HFFc6 (cell line): ENCODE measurements around the gene HOXB3. TPM values are rescaled to one million over a fixed set of nuclear protein-coding genes. Genes with fewer than 3 reads are reported as not detected.

Experiments used
- DNase-seq: peaks from one replicate; pipeline ENCODE4 v3.0.0-alpha.2; 2018
- H3K27ac Mint-ChIP-seq: 2 replicates; pipeline ENCODE4 v1.8.0; 2020; ENCODE audit warnings: mild to moderate bottlenecking, mixed read lengths
- H3K27me3 Mint-ChIP-seq: 2 replicates; pipeline ENCODE4 v1.8.0; 2021; ENCODE audit warnings: mild to moderate bottlenecking, moderate library complexity, mixed read lengths; ENCODE audit not compliant: insufficient read depth
- H3K36me3 Mint-ChIP-seq: 2 replicates; pipeline ENCODE4 v1.8.0; 2021; ENCODE audit warnings: low read depth, mixed read lengths
- H3K4me1 Mint-ChIP-seq: 2 replicates; pipeline ENCODE4 v1.8.0; 2020; ENCODE audit warnings: low read depth, mixed read lengths
- H3K4me3 Mint-ChIP-seq: 2 replicates; pipeline ENCODE4 v1.8.0; 2020; ENCODE audit warnings: mild to moderate bottlenecking, moderate library complexity, mixed read lengths
- H3K9me3 Mint-ChIP-seq: 2 replicates; pipeline ENCODE4 v1.8.0; 2020; ENCODE audit warnings: mild to moderate bottlenecking, mixed read lengths
- total RNA-seq, 6 experiments: library from RNA; stranded (reverse); fragmentation: NEBNext Ultra II Directional; extraction: Animal tissue kit (Norgen Biotek cat#: 25700); gene quantifications; 2 replicates in 1 of 6; 3 replicates in 5 of 6; pipeline ENCODE4 v1.2.3, GENCODE V29; 2021
- TF ChIP-seq, protein P1 (sequence below): fragments of 200-600 bp; sonication (generic); IDR thresholded peaks from 2 replicates; pipeline ENCODE4 v1.5.0; 2021; ENCODE audit warnings: antibody characterized with exemption, mild to moderate bottlenecking

Gene HOXB3
- total RNA-seq, 6 experiments from 2014 or later: not detected

DNA sequence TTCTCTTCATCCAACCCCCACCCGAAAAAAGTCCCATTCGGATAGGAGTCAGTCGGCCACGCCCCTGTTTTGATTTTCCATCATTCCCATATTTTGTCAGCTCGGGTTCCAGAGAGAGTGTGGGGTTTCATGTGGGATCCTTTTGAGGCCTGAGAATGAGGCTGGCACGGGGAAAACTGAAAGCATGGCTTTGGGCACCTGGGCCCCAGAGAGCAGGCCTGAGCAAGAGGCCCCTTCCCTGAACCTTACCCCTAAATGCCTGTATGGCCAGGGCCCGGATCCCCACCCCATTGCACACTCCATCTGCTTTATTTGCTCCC, 7.3 kb downstream of the HOXB3 start:
- H3K4me3 Mint-ChIP-seq: no peak overlapping the region
- TF ChIP-seq, protein P1, sequence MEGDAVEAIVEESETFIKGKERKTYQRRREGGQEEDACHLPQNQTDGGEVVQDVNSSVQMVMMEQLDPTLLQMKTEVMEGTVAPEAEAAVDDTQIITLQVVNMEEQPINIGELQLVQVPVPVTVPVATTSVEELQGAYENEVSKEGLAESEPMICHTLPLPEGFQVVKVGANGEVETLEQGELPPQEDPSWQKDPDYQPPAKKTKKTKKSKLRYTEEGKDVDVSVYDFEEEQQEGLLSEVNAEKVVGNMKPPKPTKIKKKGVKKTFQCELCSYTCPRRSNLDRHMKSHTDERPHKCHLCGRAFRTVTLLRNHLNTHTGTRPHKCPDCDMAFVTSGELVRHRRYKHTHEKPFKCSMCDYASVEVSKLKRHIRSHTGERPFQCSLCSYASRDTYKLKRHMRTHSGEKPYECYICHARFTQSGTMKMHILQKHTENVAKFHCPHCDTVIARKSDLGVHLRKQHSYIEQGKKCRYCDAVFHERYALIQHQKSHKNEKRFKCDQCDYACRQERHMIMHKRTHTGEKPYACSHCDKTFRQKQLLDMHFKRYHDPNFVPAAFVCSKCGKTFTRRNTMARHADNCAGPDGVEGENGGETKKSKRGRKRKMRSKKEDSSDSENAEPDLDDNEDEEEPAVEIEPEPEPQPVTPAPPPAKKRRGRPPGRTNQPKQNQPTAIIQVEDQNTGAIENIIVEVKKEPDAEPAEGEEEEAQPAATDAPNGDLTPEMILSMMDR: no peak
- H3K27ac Mint-ChIP-seq: no peak overlapping the region
- peaks cover 25% of the 10 kb centered on the region for H3K4me1 Mint-ChIP-seq
- H3K27me3 Mint-ChIP-seq: peaks cover 77% of the 10 kb centered on the region
- no peaks in the 10 kb centered on the region for H3K9me3 Mint-ChIP-seq
- DNase-seq: no peak
- H3K36me3 Mint-ChIP-seq: no peaks in the 10 kb centered on the region

DNA sequence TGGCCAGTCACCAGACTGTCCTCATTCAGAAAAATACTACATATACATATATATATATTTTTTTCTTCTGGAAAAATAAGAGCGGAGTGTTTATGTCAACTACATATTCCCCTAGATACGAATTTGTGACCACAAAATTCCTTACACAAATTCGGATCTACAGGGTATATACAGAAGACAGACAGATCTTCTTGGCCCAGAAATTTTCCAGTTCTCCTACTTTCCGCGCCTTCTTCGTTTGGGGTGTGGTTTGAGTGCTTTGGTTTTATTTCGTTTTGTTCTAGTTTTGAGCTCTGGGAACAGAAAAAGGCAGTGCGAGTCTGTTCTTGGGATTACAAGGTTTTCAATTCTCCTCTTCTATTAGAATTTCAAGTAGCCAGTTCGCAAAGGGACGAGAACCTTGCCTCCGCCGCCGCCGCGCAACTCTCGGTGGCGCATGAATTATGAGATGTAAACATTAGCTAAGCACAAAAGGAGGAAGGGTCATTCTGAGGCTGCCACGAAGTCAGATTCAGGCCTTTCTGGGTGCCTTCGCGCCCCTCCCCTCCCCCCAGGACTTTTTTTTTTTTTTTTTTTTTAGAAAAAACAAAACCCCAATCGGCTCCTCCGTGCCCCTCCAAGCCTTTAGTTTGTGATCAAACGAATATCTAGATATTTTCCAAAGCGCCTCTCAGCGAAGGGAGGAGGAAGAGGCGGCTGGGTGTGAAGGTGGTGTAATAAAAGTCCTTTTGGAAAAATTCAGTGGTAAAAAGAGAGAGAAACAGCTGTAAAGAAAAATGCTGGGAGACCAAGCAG, 10.1 kb downstream of the HOXB3 start:
- Mint-ChIP-seq H3K9me3 (no peaks in the 10 kb centered on the region), H3K36me3 (no peaks in the 10 kb centered on the region), H3K27ac (no peak overlapping the region), H3K4me3 (no peak overlapping the region), H3K4me1 (peaks cover 9% of the 10 kb centered on the region), H3K27me3 (peaks cover 76% of the 10 kb centered on the region)
- DNase-seq: no peak
- TF ChIP-seq, protein P1: no peak

DNA sequence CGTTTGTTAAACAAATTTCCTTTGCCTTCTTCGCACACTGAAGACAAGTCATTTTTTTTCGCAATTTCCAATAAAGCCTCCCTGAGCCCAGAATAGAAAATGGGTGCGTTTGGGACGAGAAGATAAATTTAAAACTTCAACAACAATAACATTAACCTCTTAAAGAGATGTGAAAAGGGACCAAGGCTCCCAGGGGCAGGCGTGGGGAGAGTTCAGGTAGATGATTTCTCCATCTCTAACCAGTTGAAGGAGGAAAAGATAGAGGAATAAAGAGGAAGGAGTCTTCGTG, 10.6 kb downstream of the HOXB3 start:
- TF ChIP-seq, protein P1: no peak
- Mint-ChIP-seq H3K4me1 (peaks cover 7% of the 10 kb centered on the region; the same call in 1 of the 2 replicates), H3K36me3 (no peaks in the 10 kb centered on the region), H3K9me3 (no peaks in the 10 kb centered on the region), H3K4me3 (no peak overlapping the region), H3K27me3 (peaks cover 80% of the 10 kb centered on the region), H3K27ac (no peak overlapping the region)
- no peak for DNase-seq

DNA sequence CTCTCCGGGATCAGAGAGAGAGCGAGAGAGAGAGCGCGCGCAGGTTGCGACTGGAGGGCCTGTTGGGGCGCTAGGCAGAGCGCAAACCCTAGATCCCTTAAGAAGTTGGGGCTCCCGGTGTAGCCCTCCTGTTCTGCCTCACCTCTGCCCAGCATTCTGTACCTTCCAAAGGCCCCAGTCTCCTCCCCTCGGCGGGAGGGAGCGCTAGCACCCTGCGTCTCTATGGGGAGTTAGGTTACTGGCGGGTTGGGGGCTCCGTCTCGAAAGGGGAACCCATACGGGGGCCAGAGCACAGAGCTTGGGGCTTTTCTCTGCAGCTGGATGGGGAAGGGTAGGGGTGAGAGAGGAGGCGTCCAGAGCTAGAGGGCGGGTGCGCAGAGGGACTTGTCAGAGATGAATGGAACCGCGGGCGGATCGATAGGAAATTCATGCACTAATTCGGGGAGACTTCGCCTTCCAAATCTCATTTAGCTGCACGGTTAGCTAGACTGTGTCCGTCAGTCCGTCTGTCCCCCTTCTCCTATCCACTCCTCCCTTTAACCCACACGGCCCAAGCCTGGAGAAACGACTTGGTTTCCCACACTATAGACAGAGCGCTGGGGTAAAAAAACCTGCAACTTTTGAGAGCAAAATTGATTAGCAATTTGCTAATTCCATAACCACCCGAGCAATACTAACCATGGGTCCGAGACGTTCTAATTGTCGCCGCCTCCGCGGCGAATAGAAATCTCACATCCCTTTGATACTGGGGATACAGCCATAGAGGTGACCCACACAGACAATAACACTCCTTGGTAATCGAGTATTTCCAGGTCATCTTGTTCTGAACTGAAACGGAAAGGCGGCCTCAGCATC, 11.2 kb downstream of the HOXB3 start:
- H3K4me3 Mint-ChIP-seq: no peak overlapping the region
- H3K36me3 Mint-ChIP-seq: no peaks in the 10 kb centered on the region
- DNase-seq: no peak
- H3K27ac Mint-ChIP-seq: no peak overlapping the region
- H3K27me3 Mint-ChIP-seq: peaks cover 84% of the 10 kb centered on the region
- no peaks in the 10 kb centered on the region for H3K9me3 Mint-ChIP-seq
- TF ChIP-seq, protein P1: no peak
- H3K4me1 Mint-ChIP-seq: peaks cover 7% of the 10 kb centered on the region; the same call in 1 of the 2 replicates

DNA sequence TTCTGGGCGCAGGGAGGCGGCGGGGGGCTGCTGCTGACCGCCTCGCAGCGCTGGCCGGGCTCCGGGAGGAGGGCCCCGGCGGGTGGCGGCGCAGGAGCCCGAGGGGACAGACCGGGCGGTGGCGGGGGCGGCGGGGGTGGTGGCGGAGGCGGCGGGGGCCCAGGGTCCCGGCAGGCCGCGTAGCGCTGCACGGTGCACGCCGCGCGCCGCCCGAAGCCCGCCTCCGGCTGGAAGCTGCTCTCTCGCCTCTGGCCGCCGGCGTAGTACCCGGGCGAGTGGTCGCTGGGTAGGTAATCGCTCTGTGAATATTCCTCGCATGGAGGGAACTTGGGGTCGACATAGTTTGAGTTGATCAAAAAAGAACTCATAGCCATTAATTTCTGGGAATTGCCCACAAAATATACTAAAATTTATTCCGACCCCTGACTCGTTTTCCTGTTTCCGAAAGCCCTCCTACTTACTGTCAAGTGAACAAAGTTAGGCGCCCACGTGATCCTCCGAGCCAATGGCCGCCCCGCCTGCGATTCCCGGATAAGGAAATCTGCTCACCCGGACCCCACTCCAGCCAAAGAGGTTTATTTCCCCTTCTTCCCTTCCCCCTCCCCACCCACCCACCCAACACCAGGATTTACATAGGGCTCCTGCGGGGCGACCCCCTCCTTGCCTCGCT, 12.0 kb downstream of the HOXB3 start, which contains the start of gene HOXB4:
TSS of gene HOXB4 (minus strand) at position 405 of the 670 bp plus-strand sequence. CDS start at position 374, 31 bp downstream.
- H3K4me1 Mint-ChIP-seq: peaks cover 7% of the 10 kb centered on the region; the same call in 1 of the 2 replicates
- H3K9me3 Mint-ChIP-seq: no peaks in the 10 kb centered on the region
- no peak for DNase-seq
- H3K4me3 Mint-ChIP-seq: no peak within 1 kb of the TSS
- peaks cover 84% of the 10 kb centered on the region for H3K27me3 Mint-ChIP-seq
- no peaks in the 10 kb centered on the region for H3K36me3 Mint-ChIP-seq
- TF ChIP-seq, protein P1: no peak
- no peak within 1 kb of the TSS for H3K27ac Mint-ChIP-seq
